GM18861 (cell line): ENCODE measurements around the gene TRMT10A.
"Not testable (repeated sequence)": the region's sequence is repeated elsewhere in the genome, so short reads cannot be mapped to it uniquely, and the experiment has no call there.

Source experiments
- ATAC-seq: cut with Tn5 transposase; IDR thresholded peaks from one replicate; pipeline ENCODE4 v1.9.1; 2021; ENCODE audit not compliant: unreplicated experiment

The TRMT10A gene

GRCh38 chr4:99564921-99565320 is 1.1 kb upstream of the TRMT10A start:
- no peak for ATAC-seq

- no peak for ATAC-seq
Observed at GRCh38 chr4:99552872-99553271, 11.0 kb downstream of the TRMT10A start.

DNA sequence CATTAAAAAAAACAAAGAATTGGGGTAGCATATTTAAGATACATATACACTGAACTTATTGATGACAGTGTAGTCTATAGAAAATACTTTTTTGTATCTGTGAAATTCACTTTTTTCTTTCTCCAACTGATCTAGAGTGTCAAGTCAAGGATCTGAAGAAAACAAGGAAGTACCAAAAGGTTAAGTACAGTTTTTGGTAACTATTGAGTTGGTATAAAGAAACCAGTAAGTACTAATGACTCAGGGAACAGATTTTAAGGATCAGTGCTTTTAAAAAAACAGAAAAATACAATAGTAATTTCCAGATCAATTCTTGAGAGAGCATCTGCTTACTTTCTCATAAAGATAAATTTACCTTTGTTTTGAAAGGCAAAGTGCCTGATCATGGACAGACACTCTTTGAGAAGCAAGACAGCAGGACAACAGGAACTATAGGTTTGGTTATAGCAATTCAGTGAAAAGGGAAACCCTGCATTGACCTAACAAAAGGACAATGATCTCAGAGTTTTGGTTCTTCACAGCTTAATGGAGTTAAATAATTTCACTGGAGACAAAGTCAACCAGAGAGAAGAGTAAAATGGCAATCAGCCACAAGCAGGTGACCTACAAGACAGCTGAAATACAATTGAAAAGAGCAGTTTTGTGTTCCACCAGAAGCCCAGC is 23.4 kb downstream of the TRMT10A start:
- no peak for ATAC-seq

DNA sequence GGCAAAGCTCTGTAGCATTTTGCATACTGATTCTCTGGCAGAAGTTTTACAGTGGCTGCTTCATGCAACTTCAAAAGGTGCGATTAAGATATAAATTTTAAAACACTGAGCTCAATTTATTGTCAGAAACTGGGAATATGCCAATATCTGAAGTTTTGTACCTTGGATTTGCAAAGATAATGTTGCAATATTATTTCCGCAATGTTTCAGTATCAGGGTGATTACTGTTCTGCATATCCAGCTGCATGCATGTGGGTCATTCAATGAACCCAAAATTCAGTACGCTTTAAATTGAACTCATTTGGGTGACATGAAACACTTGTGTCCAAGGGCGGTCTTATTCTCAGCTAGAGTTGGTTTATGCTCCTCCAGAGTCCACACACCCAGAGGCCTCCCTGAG is 26.2 kb downstream of the TRMT10A start:
- no peak for ATAC-seq

DNA sequence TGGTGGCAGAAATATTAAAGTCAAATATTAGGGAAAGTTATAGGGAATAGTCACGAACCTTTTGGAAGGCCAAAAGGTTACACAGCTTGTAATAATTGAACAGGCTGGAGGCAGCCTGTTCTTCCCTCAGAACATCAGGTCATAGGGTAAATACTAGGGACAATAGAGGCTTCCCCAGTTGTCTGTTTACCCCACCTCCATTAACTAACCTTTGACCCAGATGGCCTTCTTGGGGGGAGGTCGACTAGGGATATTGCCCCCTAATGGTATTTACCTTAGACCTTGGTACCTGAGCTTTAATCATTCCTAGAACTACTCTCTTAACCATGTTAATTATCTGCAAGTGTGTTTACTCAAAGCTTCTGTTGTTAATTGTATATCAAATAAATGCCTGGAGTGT is 27.0 kb downstream of the TRMT10A start:
- no peak for ATAC-seq

GRCh38 chr4:99536271-99536670 is 27.6 kb downstream of the TRMT10A start:
- ATAC-seq: no peak

DNA sequence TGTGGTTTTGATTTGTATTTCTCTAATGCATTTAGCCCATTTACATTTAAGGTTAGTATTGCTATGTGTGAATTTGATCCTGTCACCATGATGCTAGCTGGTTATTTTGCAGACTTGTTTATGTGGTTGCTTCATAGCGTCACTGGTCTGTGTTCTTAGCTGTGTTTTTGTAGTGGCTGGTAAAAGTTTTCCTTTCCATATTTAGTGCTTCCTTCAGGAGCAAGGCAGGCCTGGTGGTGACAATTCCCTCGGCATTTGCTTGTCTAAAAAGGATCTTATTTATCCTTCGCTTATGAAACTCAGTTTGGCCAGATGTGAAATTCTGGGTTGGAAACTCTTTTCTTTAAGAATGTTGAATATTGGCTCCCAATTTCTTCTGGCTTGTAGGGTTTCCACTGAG is 29.1 kb downstream of the TRMT10A start:
- ATAC-seq: not testable (repeated sequence)

DNA sequence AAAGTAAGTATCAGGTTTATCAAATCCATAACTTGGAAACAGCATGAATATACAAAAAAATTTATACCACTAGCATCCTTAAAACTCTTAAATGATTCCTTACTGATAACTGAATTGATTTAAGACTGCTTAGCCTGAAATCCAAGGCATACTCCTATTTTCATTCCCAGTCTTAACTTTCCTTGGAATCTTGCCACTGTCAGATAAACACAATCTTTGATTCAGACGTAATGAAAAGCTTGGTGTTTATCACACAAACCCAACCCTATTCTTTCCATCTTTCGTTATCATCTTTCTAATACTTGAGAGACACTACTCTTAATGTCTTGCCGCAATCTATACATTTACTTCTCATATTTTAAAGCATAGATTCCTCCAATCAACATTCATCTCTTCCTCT is 33.9 kb downstream of the TRMT10A start:
- no peak for ATAC-seq

GRCh38 chr4:99529228-99529627 is 34.6 kb downstream of the TRMT10A start:
- no peak for ATAC-seq

- ATAC-seq: no peak
Observed at GRCh38 chr4:99518601-99519295, 45.1 kb downstream of the TRMT10A start.

DNA sequence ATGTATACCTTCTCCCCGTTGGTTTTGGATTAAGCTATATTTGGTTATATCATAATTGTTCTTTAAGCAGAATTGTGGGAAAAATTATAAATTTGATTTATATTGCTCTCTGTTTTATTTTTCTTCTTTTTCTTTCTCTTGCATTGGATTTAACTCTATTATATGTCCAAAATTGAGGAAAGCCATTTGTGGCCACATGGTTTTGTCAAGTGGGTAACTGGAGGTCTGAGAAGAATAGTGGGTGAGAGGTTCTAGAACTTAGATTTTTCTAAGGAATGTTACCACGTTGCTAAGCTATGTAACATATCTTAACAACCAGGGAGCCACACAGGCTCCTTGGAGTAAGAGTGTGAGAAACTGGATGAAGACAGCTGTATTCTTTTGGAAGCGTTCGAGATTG is 53.1 kb downstream of the TRMT10A start, which contains the start of gene C4orf17:
Gene C4orf17, plus strand, starts transcription at position 301 of the 400 bp plus-strand sequence. CDS start 2,061 bp downstream, outside the sequence.
- no peak for ATAC-seq

DNA sequence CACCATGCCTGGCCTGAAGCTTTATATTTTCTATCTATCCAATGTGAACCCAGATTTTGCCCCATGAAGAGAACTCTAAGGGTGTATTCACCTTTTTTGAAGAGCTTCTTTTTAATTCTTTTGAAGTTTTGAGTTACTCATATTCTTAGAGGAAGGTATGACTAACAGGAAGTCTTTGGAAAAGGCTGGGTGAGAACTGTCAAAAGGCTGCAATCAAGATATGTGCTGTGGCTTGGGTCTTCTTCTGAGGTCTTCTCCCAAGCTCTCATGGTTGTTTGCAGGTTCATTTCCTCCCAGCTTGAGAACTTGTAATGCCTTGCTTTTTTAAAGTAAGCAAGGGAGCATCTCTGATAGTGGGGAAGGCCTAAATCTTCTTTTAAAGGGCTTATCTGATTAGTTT is 56.1 kb downstream of the TRMT10A start:
- ATAC-seq: no peak

DNA sequence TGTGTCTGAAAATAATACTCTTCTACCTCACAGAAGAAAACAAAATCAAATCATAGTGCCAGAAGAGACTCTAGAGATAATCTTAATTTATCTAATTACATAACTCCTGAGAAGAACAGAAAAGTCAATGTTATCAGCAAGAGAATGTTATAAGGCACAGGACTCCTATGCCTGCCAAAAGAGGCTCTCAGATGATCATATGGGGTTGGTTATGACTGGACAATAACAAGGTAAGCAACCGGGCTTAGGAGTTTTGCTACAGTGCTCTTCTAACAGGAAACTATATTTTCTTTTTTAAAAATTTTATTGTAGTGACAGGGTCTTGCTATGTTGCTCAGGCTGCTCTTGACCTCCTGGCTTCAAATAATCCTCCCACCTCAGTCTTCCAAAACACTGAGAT is 56.5 kb downstream of the TRMT10A start:
- no peak for ATAC-seq

DNA sequence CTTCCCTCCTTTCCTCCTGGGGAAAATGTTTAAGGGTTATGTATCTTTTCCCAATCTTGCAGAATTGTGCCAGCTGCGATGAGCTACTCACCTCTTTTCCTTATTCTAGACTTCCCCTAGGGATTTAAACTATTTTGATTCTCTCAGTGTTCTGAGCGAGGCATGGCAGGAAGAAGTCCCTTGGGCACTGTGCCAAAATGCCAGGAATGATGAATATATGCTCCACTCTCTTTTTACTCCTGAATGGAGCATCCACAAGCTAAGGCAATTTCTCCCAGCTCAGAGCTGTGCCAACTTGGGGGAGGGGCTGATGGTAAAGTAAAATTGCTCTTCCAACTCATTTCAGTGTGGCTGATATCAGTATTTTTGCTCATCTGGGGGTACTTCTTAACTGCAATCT is 57.1 kb downstream of the TRMT10A start:
- no peak for ATAC-seq

- no peak for ATAC-seq
Observed at GRCh38 chr4:99504804-99505502, 58.9 kb downstream of the TRMT10A start.
